CD4-positive, alpha-beta T cell treated with Interleukin-1 beta for 1 hour (primary cell): ENCODE results near the gene ATAD5.
A peak's percentile ranks its signal among the peaks of the same experiment; 100 is the strongest.
"Not testable (repeated sequence)": the region's sequence is repeated elsewhere in the genome, so short reads cannot be mapped to it uniquely, and the experiment has no call there.

ENCODE experiments used
- DNase-seq, 2 donors: peaks; one replicate each; pipeline ENCODE4 v3.0.0-alpha.2; 2020 to 2022

ATAD5 gene, protein sequence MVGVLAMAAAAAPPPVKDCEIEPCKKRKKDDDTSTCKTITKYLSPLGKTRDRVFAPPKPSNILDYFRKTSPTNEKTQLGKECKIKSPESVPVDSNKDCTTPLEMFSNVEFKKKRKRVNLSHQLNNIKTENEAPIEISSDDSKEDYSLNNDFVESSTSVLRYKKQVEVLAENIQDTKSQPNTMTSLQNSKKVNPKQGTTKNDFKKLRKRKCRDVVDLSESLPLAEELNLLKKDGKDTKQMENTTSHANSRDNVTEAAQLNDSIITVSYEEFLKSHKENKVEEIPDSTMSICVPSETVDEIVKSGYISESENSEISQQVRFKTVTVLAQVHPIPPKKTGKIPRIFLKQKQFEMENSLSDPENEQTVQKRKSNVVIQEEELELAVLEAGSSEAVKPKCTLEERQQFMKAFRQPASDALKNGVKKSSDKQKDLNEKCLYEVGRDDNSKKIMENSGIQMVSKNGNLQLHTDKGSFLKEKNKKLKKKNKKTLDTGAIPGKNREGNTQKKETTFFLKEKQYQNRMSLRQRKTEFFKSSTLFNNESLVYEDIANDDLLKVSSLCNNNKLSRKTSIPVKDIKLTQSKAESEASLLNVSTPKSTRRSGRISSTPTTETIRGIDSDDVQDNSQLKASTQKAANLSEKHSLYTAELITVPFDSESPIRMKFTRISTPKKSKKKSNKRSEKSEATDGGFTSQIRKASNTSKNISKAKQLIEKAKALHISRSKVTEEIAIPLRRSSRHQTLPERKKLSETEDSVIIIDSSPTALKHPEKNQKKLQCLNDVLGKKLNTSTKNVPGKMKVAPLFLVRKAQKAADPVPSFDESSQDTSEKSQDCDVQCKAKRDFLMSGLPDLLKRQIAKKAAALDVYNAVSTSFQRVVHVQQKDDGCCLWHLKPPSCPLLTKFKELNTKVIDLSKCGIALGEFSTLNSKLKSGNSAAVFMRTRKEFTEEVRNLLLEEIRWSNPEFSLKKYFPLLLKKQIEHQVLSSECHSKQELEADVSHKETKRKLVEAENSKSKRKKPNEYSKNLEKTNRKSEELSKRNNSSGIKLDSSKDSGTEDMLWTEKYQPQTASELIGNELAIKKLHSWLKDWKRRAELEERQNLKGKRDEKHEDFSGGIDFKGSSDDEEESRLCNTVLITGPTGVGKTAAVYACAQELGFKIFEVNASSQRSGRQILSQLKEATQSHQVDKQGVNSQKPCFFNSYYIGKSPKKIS (N-terminal part only)

DNA sequence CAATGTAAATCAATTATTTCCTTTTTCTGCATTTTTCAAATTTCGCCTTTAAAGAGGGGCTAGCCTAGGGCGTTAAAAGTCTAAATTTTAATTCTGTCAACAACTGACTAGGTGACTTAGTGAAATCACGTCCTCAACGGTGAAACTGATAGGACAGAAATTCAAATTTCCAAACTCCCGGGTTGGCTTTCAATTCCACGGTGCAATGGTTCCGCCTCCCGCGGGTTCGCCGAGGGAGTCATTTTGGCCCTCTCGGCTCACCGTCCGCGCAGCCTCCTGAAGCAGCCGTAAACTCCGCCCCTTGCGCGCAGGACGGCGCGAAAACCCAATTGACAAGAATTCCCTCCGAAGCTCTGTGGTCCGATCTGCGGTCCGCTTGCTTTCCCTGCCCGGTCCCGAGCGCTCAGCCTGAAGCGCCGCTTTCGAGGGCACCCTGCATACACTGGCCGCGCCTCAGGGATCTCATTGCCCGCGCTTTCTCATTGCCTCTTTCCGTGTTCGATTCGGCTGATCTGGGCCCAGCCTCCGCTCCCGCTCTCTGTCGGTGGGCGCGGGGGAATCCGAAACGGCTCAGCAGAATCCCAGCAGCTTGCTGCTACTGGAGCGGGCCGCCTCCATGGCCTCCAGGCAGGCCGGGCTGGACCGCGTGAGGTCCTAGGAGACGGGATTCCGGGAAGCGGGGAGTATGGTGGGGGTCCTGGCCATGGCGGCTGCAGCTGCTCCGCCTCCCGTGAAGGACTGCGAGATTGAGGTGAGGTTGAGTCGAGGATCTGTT, at the start of gene ATAD5:
TSS of gene ATAD5 (plus strand) at position 304 of the 775 bp plus-strand sequence. CDS start at position 686, 382 bp downstream.
- peak; percentile 84 to 88 for DNase-seq

DNA sequence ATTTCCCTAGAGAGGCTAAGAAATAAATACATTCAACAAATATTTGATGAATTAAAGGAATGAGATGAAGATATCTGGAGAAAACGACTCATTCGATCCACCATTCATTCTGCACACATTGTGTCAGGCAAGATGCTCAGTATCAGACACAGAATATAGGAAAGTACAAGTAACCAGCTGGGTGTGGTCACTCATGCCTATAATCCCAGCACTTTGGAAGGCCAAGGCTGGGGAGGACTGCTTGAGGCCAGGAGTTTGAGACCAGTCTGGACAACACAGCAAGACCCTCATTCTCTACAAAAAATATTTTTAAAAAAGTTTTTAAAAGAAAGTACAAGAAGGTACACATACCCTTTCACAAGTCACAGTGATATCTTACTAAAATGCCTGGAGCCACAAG, 49.6 kb upstream of the ATAD5 start:
- no peak for DNase-seq

DNA sequence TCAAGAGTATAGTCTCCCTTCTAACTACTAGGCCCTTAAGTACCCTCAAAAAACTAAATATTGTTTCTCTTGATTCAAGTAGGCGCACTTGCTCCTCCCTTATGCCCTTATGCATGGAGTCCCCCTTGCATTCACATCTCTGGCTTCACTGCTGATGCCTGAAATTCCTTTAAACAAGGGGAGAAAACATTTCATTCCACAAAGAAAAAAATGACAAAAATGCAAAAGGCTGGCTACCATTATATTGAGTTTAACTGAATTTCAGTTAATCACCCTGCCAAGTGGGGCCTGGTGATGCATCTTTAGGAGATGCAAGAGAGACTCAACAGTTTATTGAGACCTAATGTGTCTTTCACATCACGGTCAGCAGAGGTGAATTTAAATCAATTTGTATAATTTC, 42.8 kb upstream of the ATAD5 start:
- DNase-seq = no peak

DNA sequence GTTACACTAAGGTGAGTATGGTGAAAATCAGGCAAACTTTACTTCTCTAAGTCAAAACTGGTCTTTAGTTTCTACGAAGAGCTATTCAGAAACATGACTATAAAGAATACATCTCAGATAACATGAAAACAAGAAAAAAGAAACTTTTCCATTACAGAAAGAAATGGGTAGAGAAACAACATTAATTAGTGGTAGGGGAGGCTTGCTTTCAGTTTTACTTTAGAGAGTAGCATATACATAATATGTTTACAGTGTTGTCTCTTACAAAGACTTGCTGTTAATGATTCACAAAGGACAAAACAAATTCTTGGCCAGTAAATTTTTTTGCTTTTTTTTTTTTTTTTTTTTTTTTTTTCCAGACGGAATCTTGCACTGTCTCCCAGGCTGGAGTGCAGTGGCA, 41.5 kb upstream of the ATAD5 start:
- no peak for DNase-seq

DNA sequence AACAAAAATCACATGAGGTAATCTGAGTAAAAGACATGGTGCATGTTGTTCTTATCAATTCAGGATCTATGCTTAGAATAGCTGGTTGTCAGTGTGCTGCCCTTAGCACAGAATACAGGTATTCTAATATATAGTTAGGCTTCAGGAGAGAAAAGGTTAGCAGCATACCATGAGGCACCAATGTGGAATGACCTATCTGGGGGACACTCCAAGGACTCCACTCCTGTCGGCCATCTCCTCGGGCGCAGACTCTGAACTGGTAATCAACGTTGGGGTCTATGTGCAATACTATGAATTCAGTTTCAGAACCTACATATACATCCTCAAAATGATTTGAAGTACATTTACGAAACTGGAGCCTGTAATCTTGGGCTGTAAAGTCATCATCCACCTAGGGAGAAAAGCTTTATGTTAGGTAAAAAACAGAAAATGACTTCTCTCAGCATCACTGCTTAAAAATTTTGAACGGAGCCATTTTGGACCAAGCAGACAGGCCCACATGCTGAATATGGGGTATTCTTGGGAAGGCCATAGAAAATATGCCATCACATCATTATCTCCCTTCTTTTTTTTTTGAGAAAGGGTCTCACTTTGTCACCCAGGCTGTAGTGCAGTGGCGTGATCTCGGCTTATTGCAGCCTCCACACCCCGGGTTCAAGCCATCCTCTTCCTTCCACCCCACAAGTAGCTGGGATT, 38.3 kb upstream of the ATAD5 start:
- no peak for DNase-seq

DNA sequence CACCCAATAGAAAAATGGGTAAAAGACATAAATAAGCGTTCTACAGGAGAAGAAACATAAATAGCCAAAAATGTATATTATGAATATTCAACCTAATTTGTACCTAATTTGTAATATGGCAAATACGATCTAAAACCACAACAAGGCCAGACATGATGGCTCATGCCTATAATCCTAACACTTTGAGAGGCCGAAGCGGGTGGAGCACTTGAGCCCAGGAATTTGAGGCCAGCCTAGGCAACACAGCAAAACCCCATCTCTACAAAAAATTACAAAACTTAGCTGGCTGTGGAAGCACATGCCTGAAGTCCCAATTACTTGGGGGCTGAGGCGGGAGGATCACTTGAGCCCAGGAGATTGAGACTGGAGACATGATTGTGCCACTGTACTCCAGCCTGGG, 37.4 kb upstream of the ATAD5 start:
- no peak for DNase-seq

DNA sequence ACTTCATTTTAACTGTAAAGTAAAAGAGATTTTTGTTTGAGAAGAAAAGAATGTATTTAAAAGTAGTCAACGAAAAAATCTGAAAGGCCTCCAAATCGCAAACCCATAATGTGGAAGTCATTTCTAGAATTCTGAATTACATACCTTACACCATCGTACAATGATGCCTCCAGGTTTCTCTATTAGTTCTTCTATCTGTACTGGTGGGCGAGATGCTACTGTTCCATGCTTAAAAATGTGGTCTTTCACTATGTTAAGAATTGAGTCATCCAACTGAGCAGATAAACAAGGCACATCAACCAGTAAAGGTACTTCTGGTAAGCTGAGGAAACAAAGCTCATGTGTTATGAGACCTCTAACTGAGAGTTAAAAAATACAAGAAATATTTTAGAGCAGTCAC, 35.8 kb upstream of the ATAD5 start:
- DNase-seq = no peak

DNA sequence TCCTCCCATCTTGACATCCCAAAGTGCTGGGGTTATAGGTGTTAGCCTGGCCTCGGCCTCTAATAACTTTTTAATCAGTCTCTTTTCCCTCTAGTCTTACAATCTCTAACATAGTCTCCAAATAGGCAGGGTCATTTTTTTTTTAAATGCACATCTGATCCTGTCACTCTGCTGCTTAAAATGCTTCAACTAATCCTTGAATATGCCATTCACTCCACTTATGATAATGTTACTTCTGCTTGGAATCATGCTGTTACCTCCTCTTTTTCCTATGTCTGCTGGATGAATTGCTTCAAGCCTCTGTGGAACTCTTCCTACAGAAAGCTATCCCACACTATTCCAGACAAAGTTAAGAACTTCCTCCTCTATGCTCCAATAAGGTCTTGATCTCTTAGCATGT, 30.1 kb upstream of the ATAD5 start:
- no peak for DNase-seq

DNA sequence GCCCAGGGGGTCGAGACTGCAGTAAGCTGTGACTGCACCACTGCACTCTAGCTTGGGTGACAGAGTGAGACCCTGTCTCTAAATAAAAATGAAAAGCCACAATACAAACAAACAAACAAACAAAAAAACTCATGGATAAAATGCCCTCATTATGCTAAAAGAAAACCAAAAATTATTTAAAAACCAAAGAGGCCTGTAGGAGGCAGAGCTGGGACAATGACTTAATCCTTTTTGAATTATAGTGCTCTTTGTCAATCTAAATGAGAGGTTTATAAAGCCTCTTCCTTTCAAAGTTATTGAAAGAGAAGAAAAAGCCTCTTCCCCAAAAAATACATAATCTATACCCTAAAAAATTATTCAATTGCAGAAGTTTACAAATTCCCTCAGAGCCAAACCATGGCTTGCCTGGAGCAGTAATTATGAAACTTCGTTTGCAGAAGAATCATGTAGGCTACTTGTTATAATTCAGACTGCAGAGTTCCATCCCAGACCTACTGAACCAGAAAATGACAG, 25.8 kb upstream of the ATAD5 start:
- DNase-seq = peak in 1 of 2 donors; percentile 22

DNA sequence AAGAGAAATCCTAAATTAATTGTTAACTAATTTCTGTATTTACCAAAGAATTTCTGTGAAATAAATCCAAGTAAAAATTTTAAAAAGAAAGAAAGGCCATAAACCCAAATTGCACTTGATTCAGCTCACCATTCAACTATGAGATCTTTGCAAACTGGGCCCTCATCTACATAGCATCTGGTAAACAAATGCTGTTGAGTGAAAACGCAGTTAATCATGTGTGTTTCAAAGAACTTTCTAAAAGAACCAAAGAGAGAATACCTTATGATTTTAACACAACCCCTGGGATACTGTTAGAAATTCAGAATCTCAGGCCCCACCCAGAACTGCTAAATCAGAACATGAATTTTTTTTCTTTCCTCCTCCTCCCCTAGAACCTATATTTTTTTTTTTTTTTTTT, 23.9 kb upstream of the ATAD5 start:
- no peak for DNase-seq

DNA sequence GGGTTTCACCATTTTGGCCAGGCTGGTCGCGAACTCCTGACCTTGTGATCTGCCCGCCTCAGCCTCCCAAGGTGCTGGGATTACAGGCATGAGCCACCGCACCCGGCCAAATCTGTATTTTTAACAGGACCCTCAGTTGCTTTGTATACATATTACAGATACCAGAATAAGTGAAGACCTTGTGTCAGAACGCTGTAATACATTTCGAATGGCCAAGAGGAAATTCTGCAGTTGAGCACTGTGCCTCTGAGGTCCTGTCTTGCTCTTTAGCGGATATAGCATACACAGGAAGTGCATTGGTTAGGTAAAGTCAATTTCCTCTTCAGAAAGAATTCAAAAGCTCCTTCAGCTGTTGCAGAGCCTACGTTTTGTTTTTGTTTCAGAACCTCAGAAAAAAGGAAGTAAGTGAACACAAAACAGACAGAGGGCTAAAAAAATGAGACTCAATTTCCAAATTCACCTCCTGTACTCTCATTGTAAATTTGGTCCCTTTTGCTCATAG, 22.9 kb upstream of the ATAD5 start:
- DNase-seq = peak; percentile 57 to 74

DNA sequence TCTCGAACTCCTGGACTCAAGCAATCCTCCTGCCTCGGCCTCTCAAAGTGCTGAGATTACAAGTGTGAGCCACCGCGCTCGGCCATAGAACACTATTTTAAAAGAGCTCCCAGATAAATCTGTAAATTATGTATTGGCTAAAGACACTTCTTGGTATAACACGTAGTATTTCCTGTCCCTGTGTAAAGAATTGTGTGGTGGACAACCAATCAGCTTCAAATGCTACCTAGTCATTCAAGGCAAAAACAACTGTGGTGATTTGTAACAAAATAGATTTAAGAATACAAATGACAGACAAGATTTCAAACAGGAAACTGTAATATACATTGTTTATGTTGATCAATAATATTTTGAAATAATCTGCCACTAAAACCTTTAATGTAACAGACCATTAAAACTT, 21.9 kb upstream of the ATAD5 start:
- peak in 1 of 2 donors; percentile 28 for DNase-seq

DNA sequence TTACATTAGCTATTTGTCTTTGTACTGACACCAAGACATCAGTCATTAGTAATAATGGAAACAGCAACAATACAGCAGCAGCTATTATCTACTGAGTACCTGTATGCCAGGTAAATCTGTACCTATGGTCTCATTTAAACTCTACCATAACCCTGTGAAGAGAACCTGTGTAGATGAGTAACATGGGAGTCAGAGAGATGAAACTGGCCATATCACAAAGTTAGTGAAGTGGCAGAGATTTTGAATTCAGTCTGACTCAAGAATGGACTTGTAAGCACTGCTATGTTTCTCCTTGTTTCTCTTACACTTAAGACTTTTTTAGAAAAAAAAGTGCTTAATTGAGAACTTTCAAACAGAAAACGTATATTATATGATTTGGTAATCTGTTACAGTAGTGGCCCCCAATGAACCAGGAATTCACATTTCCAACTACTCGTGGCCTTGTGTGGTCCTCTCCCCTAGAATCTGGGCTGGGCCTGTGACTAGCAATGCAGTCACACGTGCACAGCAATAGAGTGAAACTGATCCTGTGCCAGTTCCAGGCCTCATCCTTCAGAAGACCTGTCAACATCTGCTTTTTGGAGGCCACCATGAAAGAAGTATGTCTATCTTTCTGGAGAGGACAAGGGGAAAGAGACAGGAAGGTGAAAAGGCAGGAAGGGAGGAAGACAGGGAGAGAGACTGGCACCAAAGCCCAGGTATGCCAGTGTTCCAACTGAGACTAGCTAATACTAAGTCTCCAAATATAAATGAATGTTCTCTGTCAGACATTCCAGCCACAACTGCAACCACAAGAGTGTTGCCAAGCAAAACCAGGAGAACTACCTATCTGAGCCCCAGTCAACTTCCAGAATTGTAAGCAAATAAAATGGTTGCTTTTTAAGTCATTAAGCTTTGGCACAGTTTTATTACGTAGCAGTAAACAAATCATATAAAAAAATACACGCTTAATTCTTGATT, 19.3 kb upstream of the ATAD5 start:
- no peak for DNase-seq

DNA sequence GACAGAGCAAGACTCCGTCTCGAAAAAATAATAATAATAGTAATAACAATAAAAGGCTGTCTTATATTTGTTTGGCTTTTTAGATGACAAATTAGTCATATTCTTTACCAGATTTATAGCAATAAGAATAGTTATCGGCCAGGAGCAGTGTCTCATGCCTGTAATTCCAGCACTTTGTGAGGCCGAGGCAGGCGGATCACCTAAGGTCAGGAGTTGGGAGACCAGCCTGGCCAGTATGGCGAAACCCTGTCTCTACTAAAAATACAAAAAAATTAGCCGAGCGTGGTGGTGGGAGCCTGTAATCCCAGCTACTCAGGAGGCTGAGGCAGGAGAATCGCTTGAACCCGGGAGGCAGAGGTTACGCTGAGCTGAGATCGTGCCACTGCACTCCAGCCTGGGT, 17.5 kb upstream of the ATAD5 start:
- DNase-seq = not testable (repeated sequence)

DNA sequence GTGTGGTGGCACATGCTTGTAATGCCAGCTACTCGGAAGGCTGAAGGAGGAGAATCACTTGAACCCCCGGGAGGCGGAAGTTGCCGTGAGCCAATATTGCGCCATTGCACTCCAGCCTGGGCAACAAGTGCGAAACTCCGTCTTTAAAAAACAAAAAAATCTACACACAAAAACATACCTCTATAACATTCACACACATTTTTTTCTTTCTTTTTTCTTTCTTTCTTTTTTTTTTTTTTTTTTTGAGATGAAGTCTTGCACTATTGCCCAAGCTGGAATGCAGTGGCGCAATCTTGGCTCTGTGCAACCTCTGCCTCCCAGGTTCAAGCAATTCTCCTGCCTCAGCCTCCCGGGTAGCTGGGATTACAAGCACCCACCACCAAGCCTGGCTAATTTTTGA, 16.9 kb upstream of the ATAD5 start:
- DNase-seq = peak in 1 of 2 donors; percentile 32

DNA sequence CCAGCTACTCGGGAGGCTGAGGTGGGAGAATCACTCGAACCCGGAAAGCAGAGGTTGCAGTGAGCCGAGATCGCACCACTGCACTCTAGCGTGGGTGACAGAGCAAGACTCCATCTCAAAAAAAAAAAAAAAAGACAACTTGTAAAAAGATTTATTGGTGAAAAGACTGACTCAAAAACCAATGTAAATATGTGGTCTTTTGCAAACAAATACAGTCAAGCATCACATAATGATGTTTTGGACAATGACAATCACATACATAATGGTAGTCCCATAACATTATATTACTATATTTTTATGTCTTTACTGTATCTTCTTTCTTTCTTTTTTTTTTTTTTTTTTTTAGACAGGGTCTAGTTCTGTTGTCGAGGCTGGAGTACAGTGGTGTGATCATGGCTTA, 15.6 kb upstream of the ATAD5 start:
- DNase-seq = no peak

DNA sequence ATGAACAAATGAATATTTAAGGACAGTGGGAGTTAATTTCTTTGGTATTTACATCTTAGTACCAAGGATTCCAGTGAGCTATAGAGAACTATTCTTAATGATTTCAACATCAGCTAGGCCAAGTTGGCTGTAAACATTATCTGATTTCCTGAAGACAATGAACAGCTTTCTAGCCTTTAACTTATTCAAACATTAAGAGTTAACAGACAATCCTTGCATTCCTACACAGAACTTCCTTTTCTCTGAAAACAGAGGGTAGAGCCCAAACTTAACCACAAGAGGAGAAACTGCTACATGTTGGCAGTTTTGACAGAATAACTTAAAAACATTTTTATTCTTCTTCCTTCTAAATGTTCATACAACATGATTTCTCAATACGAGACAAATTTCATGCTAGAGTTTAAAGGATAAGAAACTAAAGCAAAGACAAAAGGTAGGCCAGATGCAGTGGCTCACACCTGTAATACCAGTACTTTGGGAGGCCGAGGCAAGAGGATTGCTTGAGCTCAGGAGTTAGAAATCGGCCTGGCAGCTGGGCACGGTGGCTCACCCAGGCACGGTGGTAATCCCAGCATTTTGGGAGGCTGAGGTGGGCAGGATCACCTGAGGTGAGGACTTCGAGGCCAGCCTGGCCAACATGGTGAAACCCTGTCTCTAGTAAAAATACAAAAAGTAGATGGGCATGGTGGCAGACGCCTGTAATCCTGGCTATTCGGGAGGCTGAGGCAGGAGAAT, 11.6 kb upstream of the ATAD5 start:
- DNase-seq = no peak

DNA sequence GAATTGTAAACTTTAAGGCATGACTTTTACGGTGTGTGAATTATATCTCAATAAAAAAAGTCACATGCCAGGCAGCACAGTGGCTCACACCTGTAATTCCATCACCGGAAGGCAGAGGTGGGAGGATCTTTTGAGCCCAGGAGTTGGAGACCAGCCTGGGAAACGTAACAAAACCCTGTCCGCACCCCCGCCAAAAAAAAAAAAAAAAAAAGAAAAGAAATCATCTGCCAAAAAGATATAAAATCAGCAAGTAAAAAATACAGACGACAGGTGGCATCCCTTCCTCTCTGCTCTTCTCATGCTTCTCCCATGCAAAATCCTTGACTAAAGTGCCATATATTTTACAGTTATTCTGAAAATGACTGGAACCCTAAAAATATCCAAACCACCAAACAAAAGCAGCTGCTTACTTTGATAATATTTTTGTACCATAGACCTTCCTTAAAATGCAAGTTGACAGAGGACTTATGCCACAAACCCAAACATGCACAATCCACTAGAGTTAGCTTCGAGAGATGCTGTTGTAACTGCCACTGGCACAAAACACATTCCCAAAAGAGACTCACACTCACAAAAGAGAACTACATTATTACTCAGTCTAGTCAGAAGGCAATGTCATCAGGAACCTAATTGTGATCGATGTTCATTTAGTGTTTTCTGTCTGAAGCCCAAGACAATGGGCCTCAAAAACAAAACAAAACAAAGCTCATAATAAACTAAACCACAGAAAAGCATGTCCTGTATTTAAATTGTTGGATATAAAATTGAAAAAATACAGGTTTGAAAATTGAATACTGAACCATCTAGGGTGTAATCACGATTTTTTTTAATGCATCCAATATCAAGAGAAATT, 9.7 kb upstream of the ATAD5 start:
- peak in 1 of 2 donors; percentile 25 for DNase-seq
